HG03378 (cell line): ENCODE results near the gene MAPK4.
"Not testable (repeated sequence)": the region's sequence is repeated elsewhere in the genome, so short reads cannot be mapped to it uniquely, and the experiment has no call there.

Experiments used
- ATAC-seq: cut with Tn5 transposase; IDR thresholded peaks from one replicate; pipeline ENCODE4 v1.9.1; 2021; ENCODE audit warnings: mild to moderate bottlenecking, moderate library complexity; ENCODE audit not compliant: unreplicated experiment

MAPK4 gene

GRCh38 chr18:50559752-50560680, at the start of gene MAPK4:
Gene MAPK4, plus strand, starts transcription at chr18:50560087. Its CDS starts 103,872 bp downstream, at chr18:50663959.
- ATAC-seq: no peak

GRCh38 chr18:50517277-50517676, 42.6 kb upstream of the MAPK4 start:
- not testable (repeated sequence) for ATAC-seq

GRCh38 chr18:50518787-50519546, 40.9 kb upstream of the MAPK4 start:
- no peak for ATAC-seq

GRCh38 chr18:50523165-50523564, 36.7 kb upstream of the MAPK4 start:
- no peak for ATAC-seq

GRCh38 chr18:50527636-50528307, 32.1 kb upstream of the MAPK4 start:
- ATAC-seq: no peak

- ATAC-seq: no peak
Observed at GRCh38 chr18:50528806-50529205, 31.1 kb upstream of the MAPK4 start.

- not testable (repeated sequence) for ATAC-seq
Observed at GRCh38 chr18:50533822-50534221, 26.1 kb upstream of the MAPK4 start.

- ATAC-seq: not testable (repeated sequence)
Observed at GRCh38 chr18:50544476-50544875, 15.4 kb upstream of the MAPK4 start.

GRCh38 chr18:50545936-50546335, 14.0 kb upstream of the MAPK4 start:
- no peak for ATAC-seq

- ATAC-seq: no peak
Observed at GRCh38 chr18:50548160-50548559, 11.7 kb upstream of the MAPK4 start.

GRCh38 chr18:50551651-50552050, 8.2 kb upstream of the MAPK4 start:
- ATAC-seq: not testable (repeated sequence)

- no peak for ATAC-seq
Observed at GRCh38 chr18:50558157-50558556, 1.7 kb upstream of the MAPK4 start.

GRCh38 chr18:50558948-50559751, 737 bp upstream of the MAPK4 start:
- ATAC-seq: no peak

GRCh38 chr18:50560681-50561629, 1.1 kb downstream of the MAPK4 start:
- no peak for ATAC-seq

GRCh38 chr18:50562258-50562657, 2.4 kb downstream of the MAPK4 start:
- not testable (repeated sequence) for ATAC-seq

- ATAC-seq: no peak
Observed at GRCh38 chr18:50562686-50563085, 2.8 kb downstream of the MAPK4 start.

- no peak for ATAC-seq
Observed at GRCh38 chr18:50563376-50563775, 3.5 kb downstream of the MAPK4 start.

GRCh38 chr18:50569930-50570329, 10.0 kb downstream of the MAPK4 start:
- ATAC-seq: no peak

GRCh38 chr18:50571606-50572005, 11.7 kb downstream of the MAPK4 start:
- no peak for ATAC-seq
